AG04449 (cell line): ENCODE results near the gene ENTREP1.

Source experiments
- CTCF ChIA-PET: fragments of 350-600 bp; formaldehyde crosslinking; extraction: SDS; loops from one replicate; lab custom pipeline; 2021; ENCODE audit warnings: antibody characterized with exemption; lab: Yijun Ruan, JAX
- POLR2A ChIA-PET: fragments of 400-600, 350-600 bp; formaldehyde crosslinking; extraction: SDS; loops from one replicate; lab custom pipeline; 2020; ENCODE audit warnings: antibody characterized with exemption, inconsistent platforms; lab: Yijun Ruan, JAX
- DNase-seq: peaks from one replicate; pipeline ENCODE4 v3.0.0-alpha.2; 2010; ENCODE audit warnings: low read depth, low spot score
- H3K4me3 ChIP-seq: 2 replicates; pipeline ENCODE4 v1.5.1; 2011; ENCODE audit warnings: low read depth, mild to moderate bottlenecking, control low read depth, low read length
- CTCF ChIP-seq: IDR thresholded peaks from one replicate; pipeline ENCODE4 v1.5.1; 2011; ENCODE audit warnings: mild to moderate bottlenecking, moderate library complexity, low read length, control low read depth, inconsistent platforms; ENCODE audit not compliant: insufficient read depth; ENCODE audit errors: missing control alignments

The ENTREP1 gene

DNA sequence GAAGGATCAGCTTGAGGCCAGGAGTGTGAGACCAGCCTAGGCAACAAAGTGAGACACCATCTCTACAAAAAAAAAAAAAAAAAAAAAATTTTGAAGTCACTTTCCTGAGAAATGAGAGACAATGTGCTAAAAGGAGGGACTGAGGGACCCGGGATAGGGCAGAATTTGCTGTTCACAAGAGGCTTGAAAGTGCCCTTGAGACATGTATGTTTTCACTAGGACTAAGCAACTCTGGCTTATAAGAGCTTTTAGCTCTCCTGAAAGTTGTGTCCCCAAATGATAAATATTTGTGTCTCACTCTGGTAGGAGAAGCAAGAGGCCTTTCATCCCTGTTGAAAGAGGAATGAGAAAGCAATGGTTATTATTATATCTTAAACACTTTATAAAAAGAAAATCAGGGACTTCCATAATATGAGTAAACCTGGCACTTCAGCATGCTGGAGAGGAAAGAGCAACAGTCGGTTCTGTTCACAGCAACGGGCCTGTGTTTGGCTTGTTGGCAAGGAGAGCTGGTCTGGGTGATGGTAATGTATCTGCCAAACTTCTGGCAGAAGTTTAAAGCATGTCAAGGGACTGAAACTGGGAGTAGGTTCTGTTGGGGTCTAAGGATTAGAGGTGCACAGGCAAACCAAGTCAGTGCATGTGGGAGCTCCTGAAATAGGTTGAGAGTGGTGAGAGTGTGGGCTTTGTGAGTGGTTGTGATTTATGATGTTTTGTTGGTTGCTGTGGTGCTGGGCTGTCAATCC, 32.2 kb downstream of the ENTREP1 start:
- DNase-seq, result no peak
- CTCF ChIA-PET, result no interaction called here
- POLR2A ChIA-PET, result no interaction called here
- no peak overlapping the region for H3K4me3 ChIP-seq
- no peak for TF ChIP-seq CTCF

DNA sequence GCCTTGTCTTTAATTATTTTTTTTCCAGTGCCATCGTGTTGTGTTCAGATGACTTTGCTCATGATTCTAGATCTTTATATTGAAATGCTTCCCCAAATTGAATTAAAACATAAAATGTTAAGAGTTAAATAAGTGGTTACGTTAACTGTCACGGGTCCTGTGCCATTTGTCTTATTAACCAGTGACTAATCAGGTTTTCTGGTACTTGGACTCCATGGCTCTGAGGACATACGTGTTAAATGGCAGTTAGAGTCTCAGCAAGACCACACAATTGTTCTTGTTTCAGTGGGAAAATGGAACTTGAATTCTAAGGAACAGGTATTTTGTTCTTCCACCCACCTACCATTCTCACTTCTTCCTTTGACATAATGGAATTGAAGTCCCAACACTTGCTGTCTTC, 32.8 kb downstream of the ENTREP1 start:
- POLR2A ChIA-PET, result no interaction called here
- no peak overlapping the region for H3K4me3 ChIP-seq
- no peak for TF ChIP-seq CTCF
- no peak for DNase-seq
- CTCF ChIA-PET, result no interaction called here

DNA sequence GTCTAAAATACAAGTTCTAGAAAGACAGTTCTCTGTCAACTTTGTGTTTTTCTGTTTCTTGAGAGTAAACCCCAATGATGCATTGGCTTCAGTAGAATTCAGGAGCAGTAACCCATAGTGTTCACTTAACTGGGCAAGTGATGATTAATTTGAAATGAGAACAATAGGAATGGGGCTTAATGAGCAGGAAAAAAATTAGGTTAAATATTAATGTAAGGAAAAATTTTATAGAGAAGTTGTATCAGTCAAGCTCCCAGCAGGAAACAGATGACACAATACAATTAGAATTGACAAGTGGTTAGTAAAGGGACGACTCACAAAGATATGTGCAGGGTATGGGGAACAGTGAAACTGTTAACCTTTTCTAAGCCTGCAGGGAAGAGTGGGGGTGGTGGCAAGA, 38.2 kb downstream of the ENTREP1 start:
- POLR2A ChIA-PET, result no interaction called here
- CTCF ChIA-PET, result no interaction called here
- no peak for TF ChIP-seq CTCF
- H3K4me3 ChIP-seq, result no peak overlapping the region
- no peak for DNase-seq

- TF ChIP-seq CTCF, result no peak
- no peak for DNase-seq
- H3K4me3 ChIP-seq, result no peak overlapping the region
- ChIA-PET CTCF (interaction anchor here (1.2 to 1.7 kb wide), 2 partner anchors 11 to 48 kb away, joined by 3 to 5 read pairs; no protein-coding TSS in a partner anchor), POLR2A (no interaction called here)
Observed at GRCh38 chr9:69364510-69365150, 39.6 kb downstream of the ENTREP1 start.

DNA sequence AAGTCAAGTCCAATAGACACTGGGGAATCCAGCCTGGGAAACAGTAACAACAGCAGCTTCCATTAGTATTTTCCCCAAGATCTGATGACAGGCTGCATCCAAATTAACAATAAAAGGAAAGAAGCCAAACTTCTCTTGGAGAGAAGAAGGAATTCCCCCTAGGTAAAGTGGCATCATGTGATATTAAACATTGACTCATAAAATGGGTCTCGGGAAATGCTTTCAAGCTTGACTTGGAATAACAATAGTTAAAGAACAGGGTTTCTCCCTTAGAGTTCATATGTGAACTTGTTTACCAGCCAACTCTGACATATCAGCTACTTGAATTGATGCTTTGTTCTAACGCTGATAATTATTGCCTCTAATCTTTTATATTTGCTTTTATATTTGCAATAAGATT, 45.4 kb downstream of the ENTREP1 start:
- CTCF ChIA-PET, result no interaction called here
- no peak for DNase-seq
- H3K4me3 ChIP-seq, result no peak overlapping the region
- TF ChIP-seq CTCF, result no peak
- POLR2A ChIA-PET, result no interaction called here

- POLR2A ChIA-PET, result no interaction called here
- CTCF ChIA-PET, result no interaction called here
- TF ChIP-seq CTCF, result no peak
- DNase-seq, result no peak
- H3K4me3 ChIP-seq, result no peak overlapping the region
Observed at GRCh38 chr9:69371001-69371400, 46.0 kb downstream of the ENTREP1 start.
